ENCODE data around the gene TMEM86A. TPM values are rescaled to one million over a fixed set of nuclear protein-coding genes. Genes with fewer than 3 reads are reported as not detected.

Gene TMEM86A
- total and polyA plus RNA-seq, 8 donors: 0.76 to 7.5 (median 2.2) TPM; not detected in 1

DNA sequence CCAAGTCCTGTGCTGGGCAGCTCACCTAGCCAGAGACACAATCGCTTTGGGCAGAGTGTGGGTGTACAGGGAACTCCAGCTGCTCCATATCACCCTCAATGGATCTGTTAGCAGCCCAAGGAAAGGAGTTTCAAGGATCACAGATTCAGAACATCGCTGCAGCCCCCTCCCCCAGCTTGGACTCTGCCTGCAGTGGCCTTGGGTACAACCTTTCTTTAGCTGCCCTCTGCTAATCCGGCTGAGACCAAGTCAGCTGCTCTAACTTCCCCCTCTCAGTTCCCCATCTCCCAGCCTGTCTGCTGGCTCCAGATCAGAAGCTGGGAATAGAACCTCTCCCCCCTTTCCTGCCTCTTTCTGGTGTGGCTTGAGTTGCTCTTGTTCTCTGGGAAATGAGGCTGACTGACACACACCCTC, 1.3 kb downstream of the TMEM86A start:
- peaks cover 0 to 19% (median 16%) of the 10 kb centered on the region in 4 donors for H3K36me3 ChIP-seq
- DNase-seq: peak in 1 of 2 donors; percentile 64
- no peaks in the 10 kb centered on the region for H3K27me3 ChIP-seq
- H3K4me3 ChIP-seq: peak overlapping the region; percentile 76 to 88 (median 84)
- 53 to 74% (median 66%) methylated on average over 3 of the region's 3 CpGs for WGBS, 5 donors
- peaks cover 0 to 27% (median 23%) of the 10 kb centered on the region in 4 donors for H3K4me1 ChIP-seq
- TF ChIP-seq, protein P1, sequence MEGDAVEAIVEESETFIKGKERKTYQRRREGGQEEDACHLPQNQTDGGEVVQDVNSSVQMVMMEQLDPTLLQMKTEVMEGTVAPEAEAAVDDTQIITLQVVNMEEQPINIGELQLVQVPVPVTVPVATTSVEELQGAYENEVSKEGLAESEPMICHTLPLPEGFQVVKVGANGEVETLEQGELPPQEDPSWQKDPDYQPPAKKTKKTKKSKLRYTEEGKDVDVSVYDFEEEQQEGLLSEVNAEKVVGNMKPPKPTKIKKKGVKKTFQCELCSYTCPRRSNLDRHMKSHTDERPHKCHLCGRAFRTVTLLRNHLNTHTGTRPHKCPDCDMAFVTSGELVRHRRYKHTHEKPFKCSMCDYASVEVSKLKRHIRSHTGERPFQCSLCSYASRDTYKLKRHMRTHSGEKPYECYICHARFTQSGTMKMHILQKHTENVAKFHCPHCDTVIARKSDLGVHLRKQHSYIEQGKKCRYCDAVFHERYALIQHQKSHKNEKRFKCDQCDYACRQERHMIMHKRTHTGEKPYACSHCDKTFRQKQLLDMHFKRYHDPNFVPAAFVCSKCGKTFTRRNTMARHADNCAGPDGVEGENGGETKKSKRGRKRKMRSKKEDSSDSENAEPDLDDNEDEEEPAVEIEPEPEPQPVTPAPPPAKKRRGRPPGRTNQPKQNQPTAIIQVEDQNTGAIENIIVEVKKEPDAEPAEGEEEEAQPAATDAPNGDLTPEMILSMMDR (IDR thresholded peaks at IDR 0.05): no peak
- TF ChIP-seq POLR2A (IDR thresholded peaks at IDR 0.05) (no peak), POLR2AphosphoS5 (IDR thresholded peaks at IDR 0.05) (no peak), EP300 (IDR thresholded peaks at IDR 0.05) (no peak)
- intact Hi-C loops (cut with DNase I; ENCODE audit: low total_unique reads): no loop called here
- no peaks in the 10 kb centered on the region for H3K9me3 ChIP-seq
- peak overlapping the region in 3 of 5 donors; percentile 83 to 93 (median 86) for H3K27ac ChIP-seq

DNA sequence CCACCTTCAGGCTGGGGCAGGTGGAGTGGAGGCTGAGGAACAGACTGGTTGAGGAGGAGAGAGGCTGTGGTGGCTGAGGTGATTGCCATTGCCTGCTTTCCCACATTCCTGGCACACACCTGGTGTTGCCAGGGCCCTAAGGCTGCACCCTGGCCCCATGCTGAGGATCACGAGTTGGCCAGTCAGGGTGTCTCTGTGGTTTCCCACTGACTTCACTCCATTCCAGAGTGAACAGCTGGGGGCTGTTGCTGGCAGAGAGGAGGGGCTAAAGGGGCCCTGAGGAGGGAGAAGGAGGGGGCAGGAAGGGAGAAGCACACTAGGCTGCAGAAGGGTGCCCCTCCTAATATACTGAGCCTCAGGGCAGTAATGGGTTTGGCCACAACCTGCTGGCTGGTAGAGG, 1.8 kb downstream of the TMEM86A start:
- peaks cover 0 to 19% (median 16%) of the 10 kb centered on the region in 4 donors for H3K36me3 ChIP-seq
- intact Hi-C loops (cut with DNase I; ENCODE audit: low total_unique reads): no loop called here
- H3K9me3 ChIP-seq: no peaks in the 10 kb centered on the region
- H3K4me3 ChIP-seq: no peak overlapping the region
- H3K27ac ChIP-seq: no peak overlapping the region
- H3K4me1 ChIP-seq: peaks cover 3 to 32% (median 28%) of the 10 kb centered on the region in 4 donors
- H3K27me3 ChIP-seq: no peaks in the 10 kb centered on the region
- DNase-seq: peak in 1 of 2 donors; percentile 36
- TF ChIP-seq, protein P1 (IDR thresholded peaks at IDR 0.05): no peak
- TF ChIP-seq POLR2A (IDR thresholded peaks at IDR 0.05) (no peak), EP300 (IDR thresholded peaks at IDR 0.05) (no peak), POLR2AphosphoS5 (IDR thresholded peaks at IDR 0.05) (no peak)
- WGBS, 5 donors: 0 to 83% (median 39%) methylated on average over 1 of the region's 1 CpG

DNA sequence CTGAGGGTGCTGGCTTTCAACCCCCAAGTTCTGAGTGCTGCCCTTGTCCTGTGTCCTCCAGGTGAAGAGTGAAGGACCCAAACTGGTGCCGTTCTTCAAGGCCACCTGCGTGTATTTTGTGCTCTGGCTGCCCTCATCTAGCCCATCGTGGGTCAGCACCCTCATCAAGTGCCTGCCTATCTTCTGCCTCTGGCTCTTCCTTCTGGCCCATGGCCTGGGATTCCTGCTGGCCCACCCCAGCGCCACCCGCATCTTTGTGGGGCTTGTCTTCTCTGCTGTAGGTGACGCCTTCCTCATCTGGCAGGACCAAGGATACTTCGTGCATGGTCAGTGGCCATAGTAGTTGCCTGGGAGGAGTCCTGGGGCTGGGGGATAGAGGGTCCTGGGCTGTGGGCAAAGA, 2.3 kb downstream of the TMEM86A start:
- Histone ChIP-seq H3K4me1 (peaks cover 8 to 37% (median 33%) of the 10 kb centered on the region in 4 donors), H3K27me3 (peaks cover 0 to 4% (median 0%) of the 10 kb centered on the region in 3 donors), H3K4me3 (no peak overlapping the region), H3K27ac (no peak overlapping the region), H3K36me3 (peaks cover 0 to 19% (median 16%) of the 10 kb centered on the region in 4 donors), H3K9me3 (no peaks in the 10 kb centered on the region)
- TF ChIP-seq POLR2A (IDR thresholded peaks at IDR 0.05) (no peak), POLR2AphosphoS5 (IDR thresholded peaks at IDR 0.05) (no peak), EP300 (IDR thresholded peaks at IDR 0.05) (no peak)
- TF ChIP-seq, protein P1 (IDR thresholded peaks at IDR 0.05): no peak
- intact Hi-C loops (cut with DNase I; ENCODE audit: low total_unique reads): no loop called here
- 95 to 97% (median 96%) methylated on average over 7 of the region's 7 CpGs for WGBS, 5 donors
- no peak for DNase-seq

DNA sequence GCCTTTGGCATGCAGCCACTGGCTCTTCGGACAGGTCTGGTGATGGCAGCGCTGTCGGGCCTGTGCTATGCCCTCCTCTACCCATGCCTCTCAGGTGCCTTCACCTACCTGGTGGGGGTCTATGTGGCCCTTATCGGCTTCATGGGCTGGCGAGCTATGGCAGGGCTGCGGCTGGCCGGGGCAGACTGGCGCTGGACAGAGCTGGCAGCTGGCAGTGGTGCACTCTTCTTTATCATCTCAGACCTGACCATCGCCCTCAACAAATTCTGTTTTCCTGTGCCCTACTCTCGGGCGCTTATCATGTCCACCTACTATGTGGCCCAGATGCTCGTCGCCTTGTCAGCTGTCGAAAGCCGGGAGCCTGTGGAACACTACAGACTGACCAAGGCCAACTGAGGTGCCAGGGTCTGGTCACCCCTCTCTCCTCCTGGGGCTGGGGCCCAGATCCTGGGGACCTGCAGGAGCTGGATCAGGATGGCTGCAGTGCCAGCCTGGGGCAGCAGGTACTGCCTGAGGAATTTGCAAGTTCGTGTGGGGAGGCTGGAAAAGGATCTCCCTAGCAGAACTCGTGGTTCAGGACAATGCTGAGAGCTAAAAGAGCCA, 3.1 kb downstream of the TMEM86A start:
- no peak overlapping the region for H3K4me3 ChIP-seq
- WGBS, 5 donors: 94 to 96% (median 94%) methylated on average over 17 of the region's 17 CpGs
- no peak overlapping the region for H3K27ac ChIP-seq
- H3K36me3 ChIP-seq: peaks cover 0 to 19% (median 16%) of the 10 kb centered on the region in 4 donors
- H3K27me3 ChIP-seq: peaks cover 0 to 12% (median 0%) of the 10 kb centered on the region in 3 donors
- no peaks in the 10 kb centered on the region for H3K9me3 ChIP-seq
- intact Hi-C loops (cut with DNase I; ENCODE audit: low total_unique reads): no loop called here
- TF ChIP-seq POLR2AphosphoS5 (IDR thresholded peaks at IDR 0.05): no peak
- no peak for TF ChIP-seq POLR2A (IDR thresholded peaks at IDR 0.05)
- TF ChIP-seq EP300 (IDR thresholded peaks at IDR 0.05): no peak
- TF ChIP-seq, protein P1 (IDR thresholded peaks at IDR 0.05): no peak
- DNase-seq: no peak
- peaks cover 10 to 43% (median 41%) of the 10 kb centered on the region in 4 donors for H3K4me1 ChIP-seq
